Posterior cingulate gyrus (tissue), 11 donors: ENCODE measurements around the gene ITPA.
"Not testable (repeated sequence)": the region's sequence is repeated elsewhere in the genome, so short reads cannot be mapped to it uniquely, and the experiment has no call there.

Source experiments
- DNase-seq, 10 donors: peaks; one replicate each; pipeline versions ENCODE4 v3.0.0 to v3.0.0-alpha.2; 2020 to 2021; ENCODE audit warnings: mixed read lengths in 3 of 10
- intact Hi-C: fragments of 100-400 bp; cut with DNase I; formaldehyde crosslinking; loops from one replicate; pipeline ENCODE4 v1.15.1; 2023

Gene ITPA

DNA sequence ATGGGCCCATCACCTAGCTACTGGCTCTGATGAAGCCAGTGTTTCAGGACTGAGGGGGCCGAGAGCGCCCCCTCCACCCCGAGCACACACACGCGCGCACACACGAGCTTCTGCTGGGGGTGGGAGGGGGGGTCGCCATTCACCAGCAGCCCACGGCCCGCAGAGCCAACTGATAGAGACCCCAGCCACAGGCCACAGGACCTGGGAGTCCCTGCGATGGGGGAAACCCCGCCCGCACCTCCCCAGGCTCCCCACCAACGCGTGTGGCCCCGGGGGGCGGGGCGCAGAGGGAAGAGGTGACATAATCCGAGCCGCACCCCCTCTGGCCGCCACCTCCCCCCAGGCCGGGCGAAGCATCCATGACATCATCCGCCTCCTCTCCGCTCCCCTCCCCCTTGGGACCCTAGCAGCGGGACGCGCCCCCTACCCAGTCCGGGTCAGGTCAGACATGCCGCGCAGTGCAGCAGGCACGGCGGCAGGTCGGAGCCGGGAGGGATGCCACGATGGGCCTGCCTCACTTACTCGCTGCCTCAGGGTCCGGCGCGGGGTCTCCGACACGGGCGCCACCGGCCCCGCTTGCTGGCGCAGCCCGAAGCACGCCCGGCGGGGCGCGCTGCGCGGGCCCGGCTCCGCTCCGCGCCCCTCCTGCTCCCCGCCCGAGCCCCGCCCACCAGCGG, 36.2 kb upstream of the ITPA start, which contains the start of gene LZTS3:
Gene LZTS3 (minus strand): TSS at position 617 of the 677 bp plus-strand sequence. CDS start 6,386 bp downstream, outside the sequence.
- peak in 9 of 10 donors; percentile 49 to 95 (median 72) for DNase-seq
- intact Hi-C loops: no loop called here

DNA sequence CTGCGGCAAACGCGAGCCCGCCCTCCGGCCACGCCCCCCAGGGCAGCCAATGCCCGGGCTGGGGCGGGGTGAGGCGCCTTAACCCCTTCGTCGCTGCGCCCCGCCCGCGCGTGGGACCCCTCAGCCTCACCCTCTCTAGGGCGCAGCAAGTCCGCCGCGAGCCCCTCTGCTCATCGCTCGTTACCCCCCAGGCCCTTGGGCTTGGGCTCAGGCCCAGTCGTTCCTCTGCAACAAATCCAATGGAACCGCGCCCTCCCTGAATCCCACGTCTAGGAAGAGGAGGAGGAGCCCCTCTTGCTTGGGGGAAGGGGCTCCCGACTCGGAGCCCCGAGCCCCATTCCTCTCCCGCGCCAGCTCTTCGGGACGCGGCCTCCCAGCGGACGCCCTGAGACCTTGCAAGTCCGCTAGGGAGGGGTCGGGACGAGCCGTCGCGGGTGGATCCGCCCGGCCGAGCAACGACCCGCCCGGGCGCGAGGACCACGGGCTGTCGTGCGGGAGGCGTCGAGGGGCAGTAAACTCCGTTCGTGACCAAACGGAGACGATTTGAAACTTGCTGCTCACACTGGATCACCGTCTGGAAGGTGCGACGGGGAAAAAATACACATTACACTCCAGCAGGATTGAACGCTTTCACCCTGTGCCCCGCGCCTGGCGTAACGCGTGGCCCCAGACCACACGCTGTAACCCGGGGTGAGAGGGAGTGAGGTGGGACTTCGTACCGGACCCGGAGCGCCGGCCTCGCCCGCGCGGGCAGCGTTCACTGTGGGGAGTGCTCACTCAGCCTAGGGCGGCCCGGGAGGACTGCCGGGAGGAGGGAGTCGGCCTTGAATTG, 35.5 kb upstream of the ITPA start:
- peak; percentile 80 to 98 (median 90) for DNase-seq
- intact Hi-C loops: no loop called here

DNA sequence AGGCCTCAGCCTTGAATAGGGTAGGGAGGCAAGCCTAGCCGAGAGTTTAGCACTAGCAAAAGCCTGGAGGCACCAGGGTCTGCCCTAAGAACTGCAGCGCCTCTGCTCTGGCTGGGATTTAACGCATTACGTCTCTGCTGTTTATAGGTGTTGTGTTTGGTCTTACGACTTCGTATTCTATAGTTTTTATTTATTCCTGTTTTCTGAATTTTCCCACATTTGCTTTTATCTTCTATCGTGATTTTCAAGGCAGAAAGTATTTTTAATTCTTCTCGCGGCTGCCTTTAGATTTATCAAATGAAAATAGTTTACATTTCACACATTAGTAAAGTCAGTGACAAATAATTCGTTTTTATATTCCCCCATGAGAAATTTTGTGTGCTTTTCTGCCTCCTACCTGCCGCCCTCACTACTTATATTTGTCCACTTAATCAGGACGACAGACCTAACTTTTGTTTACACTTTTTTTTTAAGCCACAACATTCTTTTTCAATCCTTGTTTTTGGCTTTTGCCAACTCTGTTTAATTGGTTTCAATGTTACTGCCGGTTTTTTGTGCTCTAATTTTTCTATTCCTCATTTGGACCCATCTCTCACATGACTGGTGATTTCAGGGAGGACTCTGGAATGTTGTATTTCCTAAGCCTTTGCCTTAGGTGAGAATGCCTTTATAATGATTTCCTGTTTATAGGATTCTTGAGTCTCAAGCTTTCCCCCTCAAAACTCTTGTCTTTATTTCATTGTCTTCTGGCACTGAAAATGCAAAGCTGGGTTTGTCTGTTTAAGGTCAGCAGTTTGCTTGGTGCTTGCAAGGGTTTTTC, 34.6 kb upstream of the ITPA start:
- DNase-seq: no peak
- intact Hi-C loops: no loop called here

DNA sequence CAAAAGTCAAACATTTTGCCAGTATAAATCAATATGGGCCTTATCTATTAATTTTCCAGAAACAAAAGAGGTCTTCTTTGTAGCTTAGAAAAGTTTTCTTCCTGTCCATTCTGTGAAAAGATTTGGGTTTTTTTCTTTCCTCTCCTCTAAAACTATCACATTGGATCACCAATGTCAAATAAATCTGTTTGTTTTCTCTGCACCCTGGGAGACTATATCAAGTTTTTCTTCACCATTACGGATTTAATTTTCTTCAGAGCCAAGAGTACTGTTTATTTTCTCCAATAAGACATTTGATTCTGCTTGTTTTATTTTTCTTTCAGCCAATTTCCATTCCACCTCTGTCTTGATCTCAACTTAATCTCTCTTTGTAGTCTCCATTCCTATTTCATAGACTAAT, 34.0 kb upstream of the ITPA start:
- no peak for DNase-seq
- intact Hi-C loops: no loop called here

DNA sequence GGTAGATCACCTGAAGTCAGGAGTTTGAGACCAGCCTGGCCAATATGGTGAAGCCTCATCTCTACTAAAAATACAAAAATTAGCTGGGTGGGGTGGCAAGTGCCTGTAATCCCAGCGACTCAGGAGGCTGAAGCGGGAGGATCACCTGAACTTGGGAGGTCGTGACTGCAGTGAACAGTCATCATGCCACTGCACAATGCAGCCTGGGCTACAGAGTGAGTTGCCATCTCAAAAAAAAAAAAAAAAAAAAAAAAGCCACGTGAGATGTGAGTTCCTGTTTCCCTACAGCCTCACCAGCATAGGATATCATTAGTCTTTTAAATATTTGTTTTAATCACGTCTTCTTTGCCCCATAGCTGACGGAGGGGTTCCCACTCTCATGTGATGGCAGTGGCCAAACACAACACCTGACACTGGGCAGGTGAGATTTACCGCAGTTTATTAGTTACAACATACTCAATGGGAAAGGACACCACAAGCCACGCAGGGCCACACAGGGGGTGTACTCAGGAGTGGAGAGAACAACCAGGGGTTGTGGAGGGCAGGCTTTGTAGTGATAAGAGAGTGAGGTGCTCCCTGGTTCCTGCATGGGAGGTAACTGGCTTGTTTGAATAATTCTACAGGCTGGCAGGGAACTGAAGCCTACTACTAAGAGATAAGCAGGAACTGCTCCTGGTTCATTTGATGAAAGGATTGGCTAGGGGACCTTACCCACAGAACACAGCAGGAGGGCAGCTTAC, 31.4 kb upstream of the ITPA start:
- intact Hi-C loops: no loop called here
- DNase-seq: peak in 1 of 10 donors; percentile 18

DNA sequence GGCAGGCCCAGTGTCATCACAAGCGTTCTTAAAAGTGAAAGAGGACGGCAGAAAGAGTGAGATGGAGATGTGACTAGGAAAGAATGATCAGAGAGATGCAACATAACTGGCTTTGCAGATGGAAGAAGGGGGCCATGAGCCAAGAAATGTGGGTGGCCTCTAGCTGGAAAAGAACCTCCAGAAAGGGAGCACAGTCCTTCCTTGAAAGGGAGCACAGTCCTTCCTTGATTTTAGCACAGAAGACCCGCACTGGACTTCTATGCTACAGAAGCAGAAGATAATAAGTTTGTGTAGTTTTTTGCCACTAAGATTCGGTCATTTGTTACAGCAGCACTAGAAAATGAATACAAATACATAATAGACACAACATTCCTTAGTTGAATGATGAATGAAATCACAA, 29.0 kb upstream of the ITPA start:
- intact Hi-C loops: no loop called here
- DNase-seq: peak in 2 of 10 donors; percentile 5 to 55

DNA sequence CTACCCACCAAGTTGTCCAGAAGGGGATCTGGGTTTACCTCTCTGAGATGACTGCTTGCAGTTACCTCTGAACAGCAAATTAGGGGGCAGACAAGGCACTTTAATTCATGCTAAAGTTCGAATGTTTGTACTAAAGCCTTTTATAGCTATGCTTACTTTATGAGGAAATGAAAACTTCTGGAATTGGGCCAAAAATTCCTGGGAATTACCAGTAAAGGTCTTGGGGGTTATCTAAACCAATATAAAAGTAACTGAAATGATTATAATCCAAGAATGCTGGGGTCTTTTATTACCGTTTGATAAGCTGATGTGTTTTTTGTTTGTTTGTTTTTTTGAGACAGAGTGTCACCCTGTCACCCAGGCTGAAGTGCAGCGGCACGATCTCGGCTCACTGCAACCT, 28.0 kb upstream of the ITPA start:
- DNase-seq: no peak
- intact Hi-C loops: no loop called here

DNA sequence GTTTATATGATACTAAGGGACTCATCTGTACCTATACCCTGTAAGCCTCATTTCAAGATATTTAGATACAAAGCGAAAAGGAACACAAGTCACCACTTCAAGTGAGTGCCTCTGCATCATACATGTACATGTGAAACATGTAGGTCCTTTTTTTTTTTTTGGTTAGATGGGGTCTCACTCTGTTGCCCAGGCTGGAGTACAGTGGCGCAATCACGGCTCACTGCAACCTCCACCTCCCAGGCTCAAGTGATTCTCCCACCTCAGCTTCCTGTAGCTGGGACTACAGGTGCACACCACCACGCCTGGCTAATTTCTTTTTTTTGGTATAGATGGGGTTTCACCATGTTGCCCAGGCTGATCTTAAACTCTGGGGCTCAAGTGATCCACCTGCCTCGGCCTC, 26.9 kb upstream of the ITPA start:
- intact Hi-C loops: not testable (repeated sequence)

DNA sequence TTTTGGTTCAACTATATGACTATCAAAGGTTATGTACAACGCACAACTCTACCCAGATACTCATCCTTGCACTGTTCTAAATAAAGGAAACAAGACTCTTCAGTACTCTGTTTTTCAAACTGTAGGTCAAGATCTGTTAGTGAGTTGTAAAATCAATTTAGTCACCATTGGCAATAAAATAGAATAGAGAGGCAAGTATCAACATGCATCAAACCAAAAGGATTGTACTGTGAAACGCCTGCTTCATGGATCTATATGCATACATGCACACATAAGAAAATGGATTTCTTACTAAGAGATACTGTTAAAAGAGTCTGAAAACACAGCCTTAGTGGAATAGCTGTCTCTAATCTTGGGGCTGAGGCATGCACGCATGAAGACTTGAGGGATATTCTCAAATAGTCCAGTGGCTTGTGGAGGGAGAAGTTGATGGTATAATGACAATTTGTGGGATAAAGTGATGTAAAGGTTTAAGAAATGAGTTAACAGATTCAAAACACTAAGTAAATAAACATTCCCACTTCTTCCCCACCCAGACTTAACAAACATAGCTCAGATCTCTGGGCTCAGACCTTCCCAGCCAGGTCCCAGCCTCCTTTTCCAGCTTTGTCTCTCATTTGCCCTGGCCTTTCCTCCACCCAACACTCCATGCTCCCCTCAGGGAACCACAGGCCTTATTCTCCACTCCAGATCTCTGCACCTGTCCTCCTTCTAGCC, 25.2 kb upstream of the ITPA start:
- DNase-seq: no peak
- intact Hi-C loops: no loop called here

More for the DNA sequence above, 26.9 kb upstream of the ITPA start:
- peak in 1 of 10 donors; percentile 11 for DNase-seq

DNA sequence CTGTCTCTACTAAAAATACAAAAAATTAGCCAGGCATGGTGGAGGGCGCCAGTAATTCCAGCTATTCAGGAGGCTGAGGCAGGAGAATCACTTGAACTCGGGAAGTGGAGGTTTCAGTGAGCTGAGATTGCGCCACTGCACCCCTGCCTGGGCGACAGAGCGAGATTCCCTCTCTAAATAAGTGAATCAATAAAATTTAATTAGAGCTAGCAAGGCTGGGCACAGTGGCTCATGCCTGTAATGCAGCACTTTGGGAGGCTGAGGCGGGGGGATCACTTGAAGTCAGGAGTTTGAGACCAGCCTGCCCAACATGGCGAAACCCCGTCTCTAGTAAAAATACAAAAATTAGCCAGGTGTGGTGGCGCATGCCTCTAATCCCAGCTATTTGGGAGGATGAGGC, 21.4 kb upstream of the ITPA start:
- intact Hi-C loops: not testable (repeated sequence)
- peak in 2 of 10 donors; percentile 32 to 43 for DNase-seq

DNA sequence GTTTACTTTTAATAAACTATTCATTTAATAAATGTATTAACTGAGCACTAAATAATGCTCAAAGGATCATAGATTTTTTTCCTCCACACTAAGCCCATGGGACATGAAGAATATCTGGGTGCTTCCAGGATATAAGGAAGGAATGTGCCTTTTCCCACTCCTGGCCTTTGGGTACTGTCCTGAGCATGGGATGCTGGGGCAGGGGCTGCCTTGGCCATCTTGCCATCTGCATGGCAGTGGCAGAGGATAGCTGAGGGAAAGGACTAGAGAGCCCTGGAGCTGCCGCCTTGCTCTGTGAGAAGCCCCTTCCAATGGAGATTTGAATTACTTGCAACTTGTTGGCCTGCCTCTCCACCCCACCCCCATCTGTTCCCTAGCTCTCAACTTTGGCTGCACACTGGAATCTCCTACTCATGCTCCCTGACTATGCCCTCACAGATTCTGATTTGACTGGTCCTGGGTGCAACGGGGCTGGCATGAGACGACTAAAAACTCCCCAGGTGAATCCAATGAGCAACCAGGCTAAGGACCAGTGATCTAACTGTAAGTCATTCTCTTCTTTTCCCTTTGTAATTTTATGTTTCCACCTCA, 20.4 kb upstream of the ITPA start:
- intact Hi-C loops: no loop called here
- DNase-seq: peak in 3 of 10 donors; percentile 24 to 59 (median 54)

DNA sequence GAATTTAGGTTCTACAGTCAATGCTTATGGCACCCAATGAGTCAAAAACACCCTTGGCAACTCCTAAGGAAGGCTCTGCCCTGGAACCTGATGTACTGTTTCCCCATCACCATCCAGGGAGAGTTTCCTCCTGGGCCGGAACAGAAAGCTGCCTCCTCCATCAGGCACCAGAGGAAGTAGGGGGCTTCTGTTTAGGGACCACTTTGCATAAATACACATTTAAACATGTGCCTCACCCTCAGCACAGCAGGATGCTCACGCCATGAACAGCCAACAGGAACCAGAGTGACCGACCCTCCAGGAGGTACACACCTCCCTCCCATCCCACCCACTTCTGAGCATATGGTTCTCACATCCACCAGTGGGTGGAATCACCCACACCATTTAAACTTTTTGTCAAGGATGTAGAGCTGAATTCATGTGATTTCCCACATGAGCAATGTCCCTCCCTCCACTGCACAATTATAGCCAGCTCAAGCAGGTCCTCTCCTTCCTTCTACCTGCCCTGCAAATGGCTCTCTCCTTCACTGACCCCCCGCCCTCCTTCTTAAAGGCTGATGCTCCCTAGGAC, 19.7 kb upstream of the ITPA start:
- intact Hi-C loops: no loop called here
- peak in 3 of 10 donors; percentile 35 to 66 (median 64) for DNase-seq

DNA sequence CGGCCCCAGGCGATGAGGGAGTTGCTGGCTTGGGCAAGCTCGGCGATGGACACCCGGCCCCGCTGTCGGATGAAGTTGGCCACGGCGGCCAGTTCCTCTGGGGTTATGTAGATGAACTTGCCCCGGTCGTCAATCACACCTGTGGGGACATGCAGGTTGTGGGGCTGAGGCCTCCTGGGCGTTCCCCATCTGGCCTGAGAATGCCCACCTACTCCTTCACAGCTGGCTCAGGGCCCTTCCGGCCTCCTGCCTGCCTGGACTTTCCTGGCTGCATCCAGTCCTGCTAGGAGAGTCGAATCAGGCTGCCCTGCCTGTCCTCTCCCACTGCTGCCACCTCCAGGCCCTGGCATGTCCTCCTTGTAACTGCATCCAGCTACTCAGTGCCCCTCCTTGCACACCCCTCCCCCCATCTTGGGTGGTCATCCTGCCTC, 18.6 kb upstream of the ITPA start:
- intact Hi-C loops: no loop called here
- DNase-seq: peak in 3 of 10 donors; percentile 68 to 86 (median 71)

DNA sequence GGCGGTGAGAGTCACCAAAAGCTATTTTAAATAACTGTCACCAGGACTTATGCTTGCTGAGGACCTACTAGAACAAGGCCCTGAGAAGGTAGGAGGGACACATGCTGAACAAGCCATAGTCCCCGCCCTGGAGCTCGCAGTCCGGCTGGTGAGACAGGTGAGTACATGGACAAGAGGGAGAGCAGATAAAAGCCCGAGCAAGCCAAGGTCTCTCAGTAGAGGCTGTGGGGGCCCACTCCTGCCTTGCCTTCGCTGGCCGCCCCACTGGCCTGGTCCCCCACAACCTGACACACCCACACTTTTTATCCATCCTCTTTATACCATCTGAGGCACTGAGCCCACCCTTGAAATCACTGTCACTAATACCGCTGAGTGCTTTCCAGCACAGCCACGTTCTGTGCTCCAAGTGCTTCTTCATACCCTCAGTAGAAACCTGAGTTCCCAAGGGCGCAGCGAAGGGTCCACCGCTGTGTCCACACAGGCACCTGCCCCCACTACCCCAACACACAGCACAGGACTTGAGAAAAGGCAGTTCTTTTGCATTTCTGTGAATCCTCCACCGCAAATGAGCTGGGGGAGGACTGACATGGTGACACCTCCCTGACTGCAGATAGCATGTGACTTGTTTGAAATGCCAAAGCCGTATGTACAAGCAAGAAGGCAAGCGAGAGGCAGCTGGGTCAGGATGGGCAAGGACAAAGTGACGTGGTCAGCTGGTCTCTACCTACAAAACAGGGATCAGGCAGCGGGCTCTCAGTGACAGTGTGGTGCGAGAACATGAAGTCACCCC, 16.9 kb upstream of the ITPA start:
- intact Hi-C loops: no loop called here
- DNase-seq: peak in 3 of 10 donors; percentile 75 to 84 (median 81)

DNA sequence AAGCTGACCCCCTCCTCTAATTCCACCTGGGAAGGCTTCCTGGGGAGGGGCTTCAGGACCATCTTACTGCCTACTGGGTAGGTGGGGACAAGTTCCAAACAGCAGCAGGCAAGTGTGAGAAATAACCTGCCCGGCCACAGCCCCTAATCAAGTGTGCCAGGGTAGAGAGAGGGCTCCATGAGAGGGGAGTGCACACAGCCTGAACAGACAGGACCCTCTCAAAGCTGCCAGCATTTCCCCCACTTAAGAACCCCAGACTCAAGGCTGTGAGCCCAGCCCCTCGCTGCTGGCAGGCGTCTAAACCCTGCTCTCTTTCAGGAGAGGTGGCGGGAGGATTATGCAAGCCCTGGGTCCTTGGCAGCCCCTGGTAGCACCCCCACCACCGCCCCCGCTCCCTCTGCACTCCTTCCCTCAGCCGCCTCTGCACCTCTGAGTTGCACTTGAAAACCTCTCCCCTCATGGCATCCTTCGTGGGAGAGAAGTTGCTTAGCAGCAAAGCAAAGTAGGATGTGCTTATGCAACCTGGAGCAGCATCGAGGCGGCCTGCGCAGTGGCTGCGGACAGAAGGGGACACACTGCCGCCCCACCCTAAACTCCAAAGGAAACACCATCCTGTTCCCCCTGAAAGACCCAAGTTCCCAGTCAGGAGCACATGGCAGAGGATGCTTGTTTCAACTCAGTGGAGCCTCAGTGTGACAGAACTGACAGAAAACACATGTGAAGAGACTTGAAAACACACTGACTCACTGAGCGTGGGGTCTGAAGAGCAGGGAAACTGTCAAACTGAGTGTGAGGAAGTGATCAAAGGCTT, 15.3 kb upstream of the ITPA start:
- DNase-seq: peak in 8 of 10 donors; percentile 57 to 94 (median 68)
- intact Hi-C loops: no loop called here

DNA sequence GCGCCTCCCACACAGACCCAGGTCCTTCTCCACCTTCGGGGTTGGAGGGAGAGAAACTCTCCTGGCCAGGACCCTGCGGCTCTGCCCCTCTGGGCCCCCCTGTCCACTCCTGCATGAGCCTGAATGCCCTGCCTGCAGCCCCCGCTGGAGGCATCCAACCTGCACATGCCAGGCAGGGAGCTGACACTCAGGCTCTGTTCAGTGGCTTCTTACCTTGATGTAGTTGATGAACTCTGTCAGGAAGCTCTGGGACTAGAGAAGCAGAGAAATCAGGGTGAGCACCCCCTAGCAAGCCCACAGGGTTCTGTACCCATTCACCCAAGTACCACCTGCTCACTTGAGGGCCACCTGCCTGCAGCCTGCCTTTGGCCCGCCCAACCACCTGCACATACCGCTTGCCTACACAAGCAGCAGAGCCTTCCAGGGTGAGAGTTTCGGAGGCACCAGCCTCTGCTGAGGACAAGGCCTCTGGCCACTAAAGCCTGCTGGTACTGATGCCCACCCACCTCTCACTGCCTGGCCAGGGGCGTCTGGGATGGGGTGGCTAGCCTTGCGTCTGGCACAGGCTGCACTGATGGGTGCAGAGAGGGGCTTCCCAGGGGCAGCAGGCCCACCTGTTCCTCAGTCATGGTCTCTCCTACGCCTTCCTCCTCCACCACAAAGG, 14.5 kb upstream of the ITPA start:
- intact Hi-C loops: no loop called here
- peak in 3 of 10 donors; percentile 54 to 81 (median 80) for DNase-seq
